Skeletal muscle tissue (tissue), 4 donors: Measurements from ENCODE around the gene TTLL4. TPM values are rescaled to one million over a fixed set of nuclear protein-coding genes. Genes with fewer than 3 reads are reported as not detected.

Source experiments
- H3K27ac ChIP-seq: one replicate; pipeline ENCODE4 v1.7.0; 2013; ENCODE audit warnings: mild to moderate bottlenecking, low read depth, low read length, inconsistent platforms
- H3K27me3 ChIP-seq, 3 donors: one replicate each; pipeline ENCODE4 v1.7.0; 2013; ENCODE audit warnings: low read length in 3 of 3; ENCODE audit not compliant: control insufficient read depth in 3 of 3, insufficient read depth in 3 of 3
- H3K36me3 ChIP-seq, 3 donors: one replicate each; pipeline ENCODE4 v1.7.0; 2013; ENCODE audit warnings: low read length in 3 of 3; ENCODE audit not compliant: control insufficient read depth in 3 of 3, insufficient read depth in 3 of 3
- H3K4me1 ChIP-seq, 3 donors: one replicate each; pipeline ENCODE4 v1.7.0; 2013; ENCODE audit warnings: low read length in 3 of 3, mild to moderate bottlenecking in 3 of 3; ENCODE audit not compliant: control insufficient read depth in 3 of 3, insufficient read depth in 3 of 3
- H3K4me3 ChIP-seq, 3 donors: one replicate each; pipeline ENCODE4 v1.7.0; 2013; ENCODE audit warnings: low read length in 3 of 3
- H3K9ac ChIP-seq, 3 donors: one replicate each; pipeline ENCODE4 v1.7.0; 2013; ENCODE audit warnings: low read length in 3 of 3, mild to moderate bottlenecking in 3 of 3, moderate library complexity in 2 of 3, low read depth in 1 of 3
- H3K9me3 ChIP-seq, 3 donors: one replicate each; pipeline ENCODE4 v1.7.0; 2013; ENCODE audit warnings: low read length in 3 of 3; ENCODE audit not compliant: control insufficient read depth in 3 of 3
- total RNA-seq: library from RNA; depleted of rRNA; stranded (reverse); fragments of >200 nt; gene quantifications from one replicate; pipeline ENCODE4 v1.2.3, GENCODE V29; 2014
- donor health status: Osteomylitis.

Gene TTLL4
- total RNA-seq, 1 donor from 2014 or later, result 11.0 TPM

DNA sequence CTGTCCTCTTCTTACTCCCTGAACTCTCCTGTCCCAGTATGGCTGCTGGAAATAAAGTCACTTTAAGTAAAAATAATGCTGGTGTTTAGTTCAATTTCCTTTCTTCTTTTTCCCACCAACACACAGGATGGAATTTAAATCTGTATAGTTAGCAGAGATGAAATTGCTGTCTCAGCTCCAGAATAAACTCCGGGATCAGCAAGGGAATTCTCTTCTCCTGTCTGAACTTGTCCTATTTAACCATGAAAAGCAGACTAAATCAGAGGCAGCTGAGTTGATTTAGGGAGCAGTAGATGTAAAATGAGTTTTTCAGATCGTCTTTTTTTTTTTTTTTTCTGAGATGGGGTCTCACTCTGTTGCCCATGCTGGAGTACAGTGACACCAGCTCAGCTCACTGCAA, 25.9 kb downstream of the TTLL4 start:
- Histone ChIP-seq H3K4me3 (no peak overlapping the region), H3K27me3 (no peaks in the 10 kb centered on the region), H3K9me3 (no peaks in the 10 kb centered on the region), H3K27ac (no peak overlapping the region), H3K36me3 (peaks cover 18 to 30% (median 21%) of the 10 kb centered on the region in 3 donors), H3K9ac (no peak overlapping the region), H3K4me1 (peaks cover 3 to 10% (median 9%) of the 10 kb centered on the region in 3 donors)

DNA sequence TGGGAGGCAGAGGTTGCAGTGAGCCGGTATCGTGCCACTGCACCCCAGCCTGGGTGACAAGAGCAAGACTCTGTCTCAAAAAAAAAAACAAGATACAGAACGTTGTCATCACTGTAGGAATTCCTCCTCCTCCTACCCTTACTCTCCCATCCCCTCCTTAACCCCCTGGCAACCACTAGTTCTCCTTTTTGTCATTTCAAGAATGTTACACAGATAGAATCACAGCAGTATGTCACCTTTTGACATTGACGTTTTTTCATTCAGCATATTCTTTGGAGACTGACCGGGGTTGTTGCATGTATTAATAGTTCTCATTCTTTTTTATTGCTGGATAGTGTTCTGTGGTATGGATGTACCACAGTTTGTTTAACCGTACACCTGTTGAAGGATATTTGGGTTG, 32.4 kb downstream of the TTLL4 start:
- H3K4me3 ChIP-seq, result no peak overlapping the region
- no peak overlapping the region for H3K9ac ChIP-seq
- H3K36me3 ChIP-seq, result peaks cover 19 to 45% (median 38%) of the 10 kb centered on the region in 3 donors

DNA sequence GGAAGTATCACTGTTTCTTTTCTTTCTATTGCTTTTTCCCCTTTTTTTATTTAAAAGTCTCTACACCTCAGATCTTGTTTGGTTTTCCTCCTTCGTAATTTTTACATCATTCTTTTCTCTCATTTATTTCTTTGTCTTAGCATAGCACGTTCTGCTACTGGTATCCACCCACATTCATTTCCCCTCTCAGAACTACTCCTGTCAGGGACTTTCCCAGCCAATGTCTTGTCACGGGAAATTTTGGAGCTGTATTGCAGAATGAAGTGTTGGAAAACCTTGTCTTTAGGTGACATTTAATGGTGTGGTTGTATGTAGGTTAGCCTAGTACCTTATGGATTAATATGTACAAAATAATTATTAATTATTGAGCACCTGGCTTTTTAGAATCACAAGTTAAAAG, 34.0 kb downstream of the TTLL4 start:
- Histone ChIP-seq H3K9me3 (no peaks in the 10 kb centered on the region), H3K4me1 (peaks cover 0 to 4% (median 0%) of the 10 kb centered on the region in 3 donors), H3K36me3 (peaks cover 18 to 47% (median 39%) of the 10 kb centered on the region in 3 donors), H3K27ac (no peak overlapping the region), H3K4me3 (no peak overlapping the region), H3K9ac (no peak overlapping the region), H3K27me3 (no peaks in the 10 kb centered on the region)

More for the DNA sequence above, 32.4 kb downstream of the TTLL4 start:
- peaks cover 0 to 4% (median 0%) of the 10 kb centered on the region in 3 donors for H3K4me1 ChIP-seq
- no peaks in the 10 kb centered on the region for H3K9me3 ChIP-seq
- no peak overlapping the region for H3K27ac ChIP-seq
- no peaks in the 10 kb centered on the region for H3K27me3 ChIP-seq

DNA sequence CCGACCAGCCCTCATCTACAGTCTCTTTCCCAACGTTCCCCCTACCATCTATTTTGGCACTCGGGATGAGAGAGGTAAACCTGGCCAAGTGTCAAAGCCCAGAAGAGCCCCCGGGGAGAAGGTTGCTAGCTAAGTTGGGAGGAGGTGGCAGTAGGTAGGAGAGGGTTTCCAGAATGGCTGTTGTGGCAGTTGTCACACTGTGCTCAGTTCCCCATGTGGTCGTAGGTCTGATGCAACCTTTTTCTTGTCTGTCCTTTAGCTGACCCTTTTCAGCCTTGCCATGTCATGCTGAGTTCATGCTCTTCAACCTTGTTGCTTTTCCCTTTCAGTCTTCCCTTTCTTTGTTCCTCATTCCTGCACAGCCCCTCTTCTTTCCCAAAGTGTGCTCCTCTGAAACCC, 34.5 kb downstream of the TTLL4 start:
- Histone ChIP-seq H3K4me1 (peaks cover 0 to 4% (median 0%) of the 10 kb centered on the region in 3 donors), H3K9ac (no peak overlapping the region), H3K9me3 (no peaks in the 10 kb centered on the region), H3K36me3 (peaks cover 23 to 51% (median 39%) of the 10 kb centered on the region in 3 donors), H3K4me3 (no peak overlapping the region), H3K27ac (no peak overlapping the region), H3K27me3 (no peaks in the 10 kb centered on the region)

DNA sequence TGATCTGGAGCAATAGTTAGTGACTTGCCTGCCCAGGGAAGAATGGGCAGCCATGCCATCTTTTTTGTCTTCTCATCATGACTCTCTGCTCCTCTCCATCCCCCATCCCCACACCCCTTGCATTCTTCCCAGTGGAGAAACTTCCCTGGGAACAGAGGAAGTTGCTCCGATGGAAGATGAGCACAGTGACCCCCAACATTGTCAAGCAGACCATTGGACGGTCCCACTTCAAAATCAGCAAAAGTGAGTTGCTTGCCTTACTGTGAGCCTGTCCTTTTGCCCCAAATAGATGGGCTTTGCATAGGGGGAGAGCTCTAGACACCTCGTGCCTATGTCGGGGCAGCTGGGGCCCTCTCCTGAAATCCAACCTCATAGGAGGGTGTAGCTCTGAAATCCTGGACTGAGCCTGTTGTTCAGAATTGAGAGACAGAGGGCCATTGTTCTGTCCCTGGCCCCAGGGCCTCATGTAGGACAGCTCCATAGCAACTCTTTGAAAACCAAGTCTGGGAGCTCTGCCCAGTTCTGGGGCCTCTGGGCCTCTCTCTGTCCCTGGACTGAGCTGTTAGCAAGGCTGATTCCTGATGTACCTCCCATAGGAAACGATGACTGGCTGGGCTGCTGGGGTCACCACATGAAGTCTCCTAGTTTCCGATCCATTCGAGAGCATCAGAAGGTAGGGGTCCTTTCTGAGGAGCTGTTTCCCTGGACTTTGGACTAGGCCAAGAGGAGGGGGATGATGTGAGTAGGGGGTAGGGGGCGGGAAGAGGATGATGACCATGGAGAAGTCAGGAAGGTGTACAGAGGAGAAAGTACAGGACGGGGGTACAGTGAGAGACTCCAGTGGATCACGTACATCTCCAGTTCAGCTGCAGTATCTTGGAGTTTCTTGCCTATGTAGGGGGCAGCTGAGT, 35.2 kb downstream of the TTLL4 start:
- no peaks in the 10 kb centered on the region for H3K27me3 ChIP-seq
- no peak overlapping the region for H3K4me3 ChIP-seq
- H3K9ac ChIP-seq, result no peak overlapping the region
- H3K9me3 ChIP-seq, result no peaks in the 10 kb centered on the region
- no peak overlapping the region for H3K27ac ChIP-seq
- H3K4me1 ChIP-seq, result peaks cover 0 to 4% (median 0%) of the 10 kb centered on the region in 3 donors
- peaks cover 24 to 51% (median 44%) of the 10 kb centered on the region in 3 donors for H3K36me3 ChIP-seq

DNA sequence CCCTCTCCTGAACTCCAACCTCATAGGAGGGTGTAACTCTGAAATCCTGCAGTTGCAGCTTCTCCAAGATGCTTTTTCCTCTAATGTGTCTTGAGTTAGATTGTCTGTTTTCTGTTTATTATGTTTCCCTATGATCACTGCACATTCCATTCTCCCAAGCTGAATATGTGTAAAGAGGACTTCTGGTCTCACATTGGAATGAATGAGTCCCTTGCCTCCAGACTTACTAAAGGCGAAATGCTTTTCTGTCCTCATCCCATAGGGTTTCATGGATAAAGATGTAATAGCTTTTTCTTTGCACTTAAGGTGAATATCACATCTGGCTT, 35.8 kb downstream of the TTLL4 start:
- Histone ChIP-seq H3K9ac (no peak overlapping the region), H3K27me3 (no peaks in the 10 kb centered on the region), H3K27ac (no peak overlapping the region), H3K36me3 (peaks cover 22 to 48% (median 44%) of the 10 kb centered on the region in 3 donors), H3K4me1 (peaks cover 0 to 4% (median 0%) of the 10 kb centered on the region in 3 donors), H3K4me3 (no peak overlapping the region), H3K9me3 (no peaks in the 10 kb centered on the region)

DNA sequence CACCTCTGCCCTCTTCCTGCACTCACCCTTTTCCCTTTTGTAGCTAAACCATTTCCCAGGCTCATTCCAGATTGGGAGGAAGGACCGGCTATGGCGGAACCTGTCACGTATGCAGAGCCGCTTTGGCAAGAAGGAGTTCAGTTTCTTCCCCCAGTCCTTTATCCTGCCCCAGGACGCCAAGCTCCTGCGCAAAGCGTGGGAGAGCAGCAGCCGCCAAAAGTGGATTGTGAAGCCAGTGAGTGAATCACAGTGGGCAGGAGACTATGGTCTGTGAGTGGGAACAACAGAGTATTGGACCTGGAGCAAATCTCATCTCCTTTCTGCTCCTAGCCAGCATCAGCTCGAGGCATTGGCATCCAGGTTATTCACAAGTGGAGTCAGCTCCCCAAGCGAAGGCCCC, 36.3 kb downstream of the TTLL4 start:
- no peak overlapping the region for H3K4me3 ChIP-seq
- no peak overlapping the region for H3K9ac ChIP-seq
- H3K27ac ChIP-seq, result no peak overlapping the region
- no peaks in the 10 kb centered on the region for H3K27me3 ChIP-seq
- H3K9me3 ChIP-seq, result no peaks in the 10 kb centered on the region
- H3K4me1 ChIP-seq, result peaks cover 0 to 4% (median 0%) of the 10 kb centered on the region in 3 donors
- H3K36me3 ChIP-seq, result peaks cover 21 to 49% (median 46%) of the 10 kb centered on the region in 3 donors

DNA sequence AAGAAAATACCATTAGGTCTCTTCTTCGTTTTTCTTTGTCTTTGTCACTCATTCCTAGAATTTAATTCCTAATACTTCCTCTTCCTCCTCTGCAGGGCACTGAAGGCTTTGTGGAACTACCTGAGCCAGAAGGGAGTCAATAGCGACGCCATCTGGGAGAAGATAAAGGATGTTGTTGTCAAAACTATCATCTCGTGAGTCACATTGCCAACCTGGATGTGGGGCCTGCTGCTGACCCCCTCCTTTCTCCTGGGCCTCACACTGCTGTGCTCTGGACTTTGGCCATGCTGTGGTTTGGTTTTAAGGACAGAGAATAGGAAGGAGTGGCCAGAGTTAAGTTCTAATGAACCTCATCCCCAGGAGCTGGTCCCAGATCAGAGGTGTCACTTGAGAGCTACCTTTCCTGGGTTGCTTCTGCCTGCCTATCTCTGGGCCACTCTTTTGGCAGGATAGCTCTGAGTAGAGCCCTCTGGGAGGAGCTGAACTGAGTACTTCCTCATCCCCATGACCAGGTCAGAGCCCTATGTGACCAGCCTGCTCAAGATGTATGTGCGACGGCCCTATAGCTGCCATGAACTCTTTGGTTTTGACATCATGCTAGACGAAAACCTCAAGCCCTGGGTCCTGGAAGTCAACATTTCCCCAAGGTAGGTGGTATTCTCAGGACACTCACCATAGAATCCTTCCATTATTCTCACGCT, 38.3 kb downstream of the TTLL4 start:
- H3K9me3 ChIP-seq, result no peaks in the 10 kb centered on the region
- peaks cover 0 to 4% (median 0%) of the 10 kb centered on the region in 3 donors for H3K4me1 ChIP-seq
- peaks cover 30 to 66% (median 63%) of the 10 kb centered on the region in 3 donors for H3K36me3 ChIP-seq
- H3K4me3 ChIP-seq, result no peak overlapping the region
- H3K9ac ChIP-seq, result no peak overlapping the region
- no peak overlapping the region for H3K27ac ChIP-seq
- no peaks in the 10 kb centered on the region for H3K27me3 ChIP-seq

DNA sequence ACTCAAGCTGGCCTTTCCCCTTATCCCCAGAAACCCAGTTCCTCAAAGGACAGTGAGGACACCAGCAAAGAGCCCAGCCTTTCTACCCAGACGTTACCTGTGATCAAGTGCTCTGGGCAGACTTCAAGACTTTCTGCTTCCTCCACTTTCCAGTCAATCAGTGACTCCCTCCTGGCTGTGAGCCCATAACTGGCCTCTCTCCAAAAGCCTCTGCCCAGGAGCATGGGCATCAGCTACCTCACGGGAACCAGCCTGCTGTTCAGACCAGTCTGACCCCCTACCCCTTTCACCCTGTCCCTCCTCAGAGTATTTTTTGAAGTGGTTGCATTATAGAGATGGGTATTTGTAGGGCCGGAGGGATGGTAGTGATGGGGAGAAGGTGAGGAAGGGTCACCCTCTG, 43.6 kb downstream of the TTLL4 start:
- no peak overlapping the region for H3K4me3 ChIP-seq
- peaks cover 27 to 54% (median 44%) of the 10 kb centered on the region in 3 donors for H3K36me3 ChIP-seq
- peaks cover 0 to 4% (median 0%) of the 10 kb centered on the region in 3 donors for H3K4me1 ChIP-seq
- H3K27ac ChIP-seq, result no peak overlapping the region
- no peaks in the 10 kb centered on the region for H3K9me3 ChIP-seq
- no peaks in the 10 kb centered on the region for H3K27me3 ChIP-seq
- no peak overlapping the region for H3K9ac ChIP-seq

DNA sequence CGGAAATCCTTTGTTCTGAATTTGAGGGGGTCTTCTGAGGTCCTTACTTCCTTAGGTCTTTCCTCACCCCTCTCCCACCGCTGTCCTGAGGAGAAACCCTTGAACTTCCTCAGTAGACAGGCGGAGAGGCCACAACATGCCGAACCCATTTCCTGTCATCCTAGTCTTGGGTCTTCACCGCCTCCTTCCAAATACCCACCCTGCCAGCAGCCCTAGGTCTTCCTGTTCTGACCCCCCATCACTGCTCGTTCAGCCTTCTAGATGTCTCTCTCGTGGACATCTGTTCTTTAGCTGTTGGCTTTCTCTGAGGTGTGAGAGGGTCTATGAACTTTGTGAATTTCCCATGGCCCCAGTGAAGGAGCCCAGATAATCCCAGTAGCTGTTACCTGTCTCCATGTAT, 44.1 kb downstream of the TTLL4 start:
- Histone ChIP-seq H3K36me3 (peaks cover 26 to 51% (median 40%) of the 10 kb centered on the region in 3 donors), H3K27ac (no peak overlapping the region), H3K9ac (no peak overlapping the region), H3K4me3 (no peak overlapping the region), H3K27me3 (no peaks in the 10 kb centered on the region), H3K4me1 (peaks cover 0 to 4% (median 0%) of the 10 kb centered on the region in 3 donors), H3K9me3 (no peaks in the 10 kb centered on the region)
